HL-60/S4 treated with retinoic acid at 250 ng/mL for 4 days and 3 days (cell line): ENCODE data around the gene ST6GALNAC5.

Source experiments
- in situ Hi-C: fragments of 300-500 bp; cut with MboI; formaldehyde crosslinking; loops from 2 replicates; pipeline ENCODE4 v1.7.0; 2022; ENCODE audit warnings: low sequenced_read_pairs

The ST6GALNAC5 gene

DNA sequence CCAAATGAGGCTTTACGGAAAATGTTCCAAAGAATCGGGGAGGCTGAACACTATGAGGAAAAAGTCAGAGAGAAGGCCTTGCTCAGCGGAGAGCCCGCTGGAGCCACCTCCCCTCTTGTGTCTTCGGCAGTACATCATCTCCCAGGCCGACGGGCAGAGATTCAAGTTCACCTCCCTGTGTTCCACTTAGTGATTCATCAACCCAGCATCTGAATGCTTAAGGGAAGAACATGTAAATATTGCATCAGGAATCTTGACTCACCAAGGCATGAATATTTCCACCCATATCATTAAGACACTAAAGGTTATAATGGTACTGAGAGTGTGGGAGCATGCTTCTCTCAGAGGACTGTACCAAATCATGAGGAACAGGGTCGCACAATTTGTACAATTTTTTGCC is 172.5 kb downstream of the ST6GALNAC5 start:
- in situ Hi-C loops = no loop called here

DNA sequence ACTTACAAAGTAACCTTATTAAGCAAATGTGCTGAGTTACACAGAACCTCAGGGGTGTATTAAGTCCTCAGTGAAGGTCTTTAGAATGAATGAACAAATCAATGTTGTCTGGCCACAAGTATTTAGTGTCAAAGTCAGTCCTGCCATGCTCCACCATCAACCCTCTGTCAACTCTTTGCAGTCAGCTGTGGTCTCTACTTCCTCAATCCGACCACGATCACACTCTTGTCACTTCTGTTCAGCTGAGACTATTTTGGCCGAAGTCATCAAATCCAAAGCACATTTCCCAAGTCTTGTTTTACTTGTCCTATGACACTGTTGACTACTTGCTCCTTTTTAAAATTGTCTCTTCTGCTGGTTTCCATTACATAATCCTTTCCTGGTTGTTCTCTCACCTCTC is 173.5 kb downstream of the ST6GALNAC5 start:
- in situ Hi-C loops = no loop called here

DNA sequence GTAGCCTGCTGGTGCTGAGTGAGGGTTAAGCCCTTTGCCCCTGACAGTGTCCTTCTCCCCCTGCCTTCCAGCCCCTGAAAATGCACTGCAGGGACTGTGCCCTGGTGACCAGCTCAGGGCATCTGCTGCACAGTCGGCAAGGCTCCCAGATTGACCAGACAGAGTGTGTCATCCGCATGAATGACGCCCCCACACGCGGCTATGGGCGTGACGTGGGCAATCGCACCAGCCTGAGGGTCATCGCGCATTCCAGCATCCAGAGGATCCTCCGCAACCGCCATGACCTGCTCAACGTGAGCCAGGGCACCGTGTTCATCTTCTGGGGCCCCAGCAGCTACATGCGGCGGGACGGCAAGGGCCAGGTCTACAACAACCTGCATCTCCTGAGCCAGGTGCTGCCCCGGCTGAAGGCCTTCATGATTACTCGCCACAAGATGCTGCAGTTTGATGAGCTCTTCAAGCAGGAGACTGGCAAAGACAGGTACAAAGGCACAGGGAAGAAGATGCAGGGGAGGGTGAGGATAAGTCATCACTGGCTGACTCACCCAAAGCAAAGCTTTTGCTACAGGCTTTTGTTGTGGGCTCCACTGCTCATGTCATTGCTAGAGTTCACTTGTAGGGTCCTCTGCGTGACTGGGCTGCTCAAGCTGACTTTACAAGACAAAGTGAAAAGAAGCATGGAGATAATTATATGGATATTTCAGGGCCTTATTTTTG is 177.0 kb downstream of the ST6GALNAC5 start:
- in situ Hi-C loops = no loop called here

- in situ Hi-C loops = no loop called here
Observed at GRCh38 chr1:77047575-77047974, 180.3 kb downstream of the ST6GALNAC5 start.

GRCh38 chr1:77047978-77048614 is 180.8 kb downstream of the ST6GALNAC5 start:
- in situ Hi-C loops = no loop called here

GRCh38 chr1:77048615-77049005 is 181.3 kb downstream of the ST6GALNAC5 start:
- in situ Hi-C loops = no loop called here

DNA sequence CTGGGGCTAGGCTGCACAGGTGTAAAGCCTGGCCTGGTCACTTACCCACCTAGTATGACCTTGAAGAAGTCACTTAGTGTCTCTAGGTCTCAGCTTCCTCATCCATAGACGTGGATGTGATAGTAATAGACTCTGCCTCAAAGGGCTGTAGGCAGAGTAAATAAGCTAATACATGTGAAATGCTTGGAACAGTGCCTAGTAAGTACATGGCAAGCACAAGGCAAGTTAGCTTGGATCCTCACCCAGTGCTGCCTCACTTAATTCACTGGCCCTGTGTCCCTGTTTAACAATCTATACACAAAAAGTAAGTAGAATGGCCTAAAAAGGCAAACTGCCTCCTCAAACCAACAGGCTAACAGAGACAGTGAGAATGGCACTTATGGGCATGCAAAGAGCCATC is 184.1 kb downstream of the ST6GALNAC5 start:
- in situ Hi-C loops = no loop called here

DNA sequence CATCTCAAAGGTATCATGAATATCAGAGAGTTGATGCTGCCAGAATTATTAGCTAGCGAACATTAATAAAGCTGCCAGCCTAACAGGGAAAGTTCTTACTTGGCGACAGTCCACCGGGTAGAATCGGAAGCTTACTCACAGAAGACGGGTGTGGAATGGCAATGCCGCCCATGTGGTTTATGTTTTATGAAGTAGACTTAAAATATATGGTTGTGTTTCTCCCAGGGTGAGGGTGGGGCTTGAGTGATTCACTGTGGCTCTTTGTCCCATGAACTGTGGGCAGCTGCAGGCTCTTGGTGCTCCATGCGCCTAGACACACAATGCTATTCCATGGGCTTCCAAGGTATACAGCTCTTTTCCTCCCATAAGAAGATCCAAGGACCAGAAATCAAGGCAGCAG is 189.2 kb downstream of the ST6GALNAC5 start:
- in situ Hi-C loops = no loop called here

GRCh38 chr1:77057994-77058585 is 190.8 kb downstream of the ST6GALNAC5 start:
- in situ Hi-C loops = no loop called here

GRCh38 chr1:77060000-77060399 is 192.7 kb downstream of the ST6GALNAC5 start:
- in situ Hi-C loops = no loop called here

- in situ Hi-C loops = no loop called here
Observed at GRCh38 chr1:77061162-77061561, 193.9 kb downstream of the ST6GALNAC5 start.

GRCh38 chr1:77063118-77063517 is 195.8 kb downstream of the ST6GALNAC5 start:
- in situ Hi-C loops = no loop called here

- in situ Hi-C loops = no loop called here
Observed at GRCh38 chr1:77064246-77064645, 197.0 kb downstream of the ST6GALNAC5 start.

GRCh38 chr1:77065693-77066342 is 198.5 kb downstream of the ST6GALNAC5 start:
- in situ Hi-C loops = no loop called here

- in situ Hi-C loops = no loop called here
Observed at GRCh38 chr1:77068013-77068412, 200.7 kb downstream of the ST6GALNAC5 start.

GRCh38 chr1:77076759-77077158 is 209.5 kb downstream of the ST6GALNAC5 start:
- in situ Hi-C loops = no loop called here

GRCh38 chr1:77081834-77082233 is 214.6 kb downstream of the ST6GALNAC5 start:
- in situ Hi-C loops = no loop called here

- in situ Hi-C loops = no loop called here
Observed at GRCh38 chr1:77084457-77084856, 217.2 kb downstream of the ST6GALNAC5 start.

GRCh38 chr1:77085109-77085508 is 217.8 kb downstream of the ST6GALNAC5 start:
- in situ Hi-C loops = no loop called here

DNA sequence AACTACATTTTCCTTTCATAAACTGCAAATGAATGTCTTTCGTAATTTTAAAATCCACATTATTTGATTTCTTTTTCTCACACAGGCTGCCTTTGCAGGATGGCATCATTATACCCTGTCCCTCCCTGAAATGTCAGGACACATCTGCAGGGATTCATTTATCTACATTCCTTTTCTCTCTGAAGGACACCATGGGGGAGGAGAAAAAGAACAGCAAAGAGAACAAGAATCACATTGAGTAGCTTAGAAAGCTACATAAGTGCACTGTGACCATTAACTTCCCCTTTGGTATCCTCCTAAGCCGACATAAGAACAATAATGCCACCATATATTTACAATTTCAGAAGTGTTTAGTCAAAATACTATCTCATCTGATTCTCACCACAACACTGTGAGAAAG is 222.5 kb downstream of the ST6GALNAC5 start:
- in situ Hi-C loops = no loop called here

- in situ Hi-C loops = no loop called here
Observed at GRCh38 chr1:77095236-77095635, 228.0 kb downstream of the ST6GALNAC5 start.
